ENCODE data around the gene PID1.

PID1 gene

DNA sequence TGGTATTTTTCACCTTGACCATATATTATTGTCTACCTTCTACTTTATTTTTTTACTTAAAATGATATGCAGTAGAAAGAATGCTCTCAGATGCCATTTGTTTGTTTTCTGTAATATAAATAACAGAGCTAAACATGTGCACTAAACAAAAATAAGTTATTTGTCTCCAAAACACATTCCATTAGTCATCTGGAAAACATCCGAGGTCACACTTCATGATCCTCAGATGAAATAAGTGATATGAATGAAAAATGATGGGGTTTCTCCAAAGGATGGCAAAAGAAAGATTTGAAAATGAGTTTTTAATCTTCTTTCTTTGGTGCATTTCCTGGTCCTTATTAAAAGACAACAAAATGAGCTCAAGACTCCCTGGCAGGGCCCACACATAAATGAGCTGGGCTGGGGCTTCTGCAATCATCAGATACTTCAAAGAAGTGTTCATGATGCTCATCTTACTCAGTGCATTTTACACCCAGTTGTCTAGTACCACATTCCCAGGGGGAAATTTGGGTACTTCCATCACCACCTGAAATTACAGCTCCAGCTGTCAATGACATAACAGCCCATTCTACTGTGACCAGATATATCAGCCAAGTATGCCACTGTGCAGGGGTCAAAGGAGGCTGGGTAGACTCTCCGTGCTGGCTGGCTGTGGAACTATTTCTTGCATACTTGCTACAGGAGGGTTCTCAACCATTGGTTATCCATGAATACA lies 283.5 kb downstream of the PID1 start:
- DNase-seq: no peak

DNA sequence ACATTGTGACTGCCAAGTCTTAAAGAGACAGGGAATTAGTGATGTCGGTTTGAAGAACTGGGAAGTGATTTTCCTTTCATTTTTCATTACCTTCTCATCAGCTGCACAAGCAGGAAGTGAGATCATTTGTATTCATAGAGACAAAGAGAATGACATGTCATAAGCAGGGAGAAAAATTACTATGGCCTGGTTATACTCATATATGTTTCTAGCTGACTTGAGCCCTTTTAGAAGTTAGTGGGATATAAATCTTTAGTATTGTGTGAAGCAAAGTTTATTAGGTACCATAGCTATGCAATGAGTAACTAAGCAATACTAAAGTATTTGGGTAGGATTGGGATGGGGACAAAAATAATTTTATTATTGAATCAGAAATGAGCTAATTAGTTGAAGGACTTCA lies 284.1 kb downstream of the PID1 start:
- no peak for DNase-seq

DNA sequence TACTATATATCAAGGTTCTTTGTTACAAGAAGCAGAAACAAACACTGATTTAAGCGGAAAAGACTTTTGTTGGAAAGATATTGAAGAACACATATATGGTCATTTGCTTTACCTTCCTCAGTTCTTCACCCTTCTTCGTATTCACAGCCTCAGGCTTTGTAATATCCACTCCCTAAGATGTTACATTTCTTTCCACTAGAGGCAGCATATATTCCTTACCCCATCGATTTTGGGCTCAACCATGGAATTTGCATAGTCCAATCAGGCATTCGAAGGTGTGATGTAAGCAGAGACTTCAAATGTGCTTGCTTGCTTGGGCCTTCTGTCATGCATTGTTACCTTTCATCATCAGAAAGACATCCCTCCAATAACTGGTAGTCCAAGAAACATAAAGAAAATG lies 287.4 kb downstream of the PID1 start:
- DNase-seq: no peak

GRCh38 chr2:228974169-228974568 lies 296.9 kb downstream of the PID1 start:
- DNase-seq: no peak

Measured in activated CD4-positive, alpha-beta T cell treated with anti-CD3 and anti-CD28 coated beads, Interleukin-2, amount 50 U/mL, for 1 hour (primary cell).